SH-SY5Y (cell line): ENCODE data around the gene TNFRSF1B.

Source experiments
- GATA2 ChIP-seq: IDR thresholded peaks from 2 replicates; pipeline ENCODE4 v1.6.1; 2011; ENCODE audit warnings: mild to moderate bottlenecking, low read depth, low read length
- GATA3 ChIP-seq: IDR thresholded peaks from 2 replicates; pipeline ENCODE4 v1.6.1; 2011; ENCODE audit warnings: low read depth, mild to moderate bottlenecking, low read length, moderate library complexity

DNA sequence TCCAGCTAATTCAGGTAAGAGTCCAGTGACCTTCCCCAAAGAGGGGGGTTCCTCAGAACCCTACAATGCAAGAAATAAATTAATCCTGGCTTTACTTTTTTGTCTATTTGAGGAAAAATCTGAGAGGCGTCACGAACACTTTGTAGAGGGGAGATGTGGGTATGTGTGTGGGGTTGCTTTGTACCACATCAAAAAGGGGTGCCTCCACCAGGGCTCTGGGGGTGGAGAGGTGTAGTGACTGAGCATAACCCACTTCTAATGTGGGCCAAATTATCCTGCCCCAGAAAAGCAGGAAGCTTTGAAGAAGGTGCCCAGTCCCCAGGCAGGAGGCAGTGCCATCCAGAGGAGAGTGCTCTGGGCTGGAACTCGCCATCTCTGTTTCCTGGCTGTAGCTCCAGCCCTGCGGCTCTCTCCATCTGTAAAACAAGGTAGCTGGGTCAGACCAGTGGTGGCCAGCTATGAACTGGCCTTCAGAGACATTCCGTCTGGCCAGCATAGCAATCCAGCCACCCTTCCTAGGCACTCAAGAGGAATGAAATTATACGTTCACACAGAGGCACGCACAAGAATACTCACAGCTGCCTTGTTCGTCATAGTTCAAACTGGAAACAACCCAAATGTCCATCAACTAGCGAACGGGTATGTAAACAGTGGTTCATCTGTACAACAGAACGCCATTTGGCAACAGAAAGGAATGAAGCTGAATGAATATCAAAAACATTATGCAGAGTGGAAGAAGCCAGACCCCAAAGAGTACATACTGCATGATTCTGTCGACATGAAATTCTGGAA lies 45.4 kb upstream of the TNFRSF1B start:
- no peak for TF ChIP-seq GATA2
- no peak for TF ChIP-seq GATA3
